HepG2 (cell line): ENCODE results near the gene CPHXL2. TPM values are rescaled to one million over a fixed set of nuclear protein-coding genes. Genes with fewer than 3 reads are reported as not detected.

ENCODE experiments used
- ATRX ChIP-seq: sonication (generic); formaldehyde crosslinking; IDR thresholded peaks from 2 replicates; pipeline ENCODE4 v1.4.0; 2020; ENCODE audit warnings: missing genetic modification reagents, borderline replicate concordance
- E2F2 ChIP-seq: sonication (generic); formaldehyde crosslinking; IDR thresholded peaks from 2 replicates; pipeline ENCODE4 v1.4.0; 2020; ENCODE audit warnings: missing genetic modification reagents, borderline replicate concordance
- FOXK1 ChIP-seq: sonication (generic); formaldehyde crosslinking; IDR thresholded peaks from 2 replicates; pipeline ENCODE4 v1.4.0; 2020; ENCODE audit warnings: low read depth, missing genetic modification reagents, borderline replicate concordance
- FOXP4 ChIP-seq: sonication (generic); formaldehyde crosslinking; IDR thresholded peaks from 2 replicates; pipeline ENCODE4 v1.4.0; 2020; ENCODE audit warnings: missing genetic modification reagents
- HDAC2 ChIP-seq: sonication (generic); formaldehyde crosslinking; IDR thresholded peaks from 2 replicates; pipeline ENCODE4 v1.4.0; 2020; ENCODE audit warnings: missing genetic modification reagents
- KDM2A ChIP-seq: sonication (generic); formaldehyde crosslinking; IDR thresholded peaks from 2 replicates; pipeline ENCODE4 v1.4.0; 2020; ENCODE audit warnings: low read depth, missing genetic modification reagents, borderline replicate concordance
- NFKBIZ ChIP-seq: IDR thresholded peaks from 2 replicates; pipeline ENCODE4 v1.6.1; 2018; ENCODE audit warnings: missing genetic modification reagents, missing compliant biosample characterization
- RXRB ChIP-seq: IDR thresholded peaks from 2 replicates; pipeline ENCODE4 v1.6.1; 2016; ENCODE audit warnings: borderline replicate concordance, missing genetic modification reagents, missing compliant biosample characterization
- TBP ChIP-seq: sonication (generic); formaldehyde crosslinking; IDR thresholded peaks from 2 replicates; pipeline ENCODE4 v1.5.0; 2020; ENCODE audit warnings: missing genetic modification reagents
- TEAD2 ChIP-seq: sonication (generic); formaldehyde crosslinking; IDR thresholded peaks from 2 replicates; pipeline ENCODE4 v1.9.0; 2021; ENCODE audit warnings: missing genetic modification reagents
- ZNF225 ChIP-seq: sonication (generic); formaldehyde crosslinking; IDR thresholded peaks from 2 replicates; pipeline ENCODE4 v1.4.0; 2020; ENCODE audit warnings: mild to moderate bottlenecking, missing genetic modification reagents
- ZNF230 ChIP-seq: sonication (generic); formaldehyde crosslinking; IDR thresholded peaks from 2 replicates; pipeline ENCODE4 v1.4.0; 2020; ENCODE audit warnings: mild to moderate bottlenecking, missing genetic modification reagents
- ZNF350 ChIP-seq: sonication (generic); formaldehyde crosslinking; IDR thresholded peaks from 2 replicates; pipeline ENCODE4 v1.4.0; 2020; ENCODE audit warnings: mild to moderate bottlenecking, low read depth, missing genetic modification reagents, borderline replicate concordance
- ZUFSP ChIP-seq: sonication (generic); formaldehyde crosslinking; IDR thresholded peaks from 2 replicates; pipeline ENCODE4 v1.9.0; 2021; ENCODE audit warnings: missing genetic modification reagents, mild to moderate bottlenecking, borderline replicate concordance
- ZXDC ChIP-seq: sonication (generic); formaldehyde crosslinking; IDR thresholded peaks from 2 replicates; pipeline ENCODE4 v1.5.0; 2020; ENCODE audit warnings: mild to moderate bottlenecking, missing genetic modification reagents
- polyA plus RNA-seq, 8 experiments: library from polyadenylated mRNA; depleted of rRNA in 3 of 8; stranded (reverse) in 7 of 8; unstranded in 1 of 8; fragments of >200 nt; fragmentation: Illumina TruSeq in 4 of 8; extraction: Trizol in 4 of 8; gene quantifications; 2 replicates each; pipeline versions ENCODE4 v1.2.1 to v1.2.3, GENCODE V29; 2011 to 2016; ENCODE audit warnings: low read depth in 4 of 8, missing spikeins in 1 of 8, mixed read lengths in 1 of 8; ENCODE audit not compliant: insufficient read depth in 1 of 8
- total RNA-seq, 5 experiments: library from RNA; depleted of rRNA; stranded (reverse); fragments of >200 nt; fragmentation: Illumina TruSeq; extraction: Trizol; gene quantifications; 2 replicates each; pipeline ENCODE4 v1.2.3, GENCODE V29; 2016; ENCODE audit warnings: low read depth in 1 of 5

CPHXL2 gene
- total and polyA plus RNA-seq, 2 of the 13 experiments (the other 11 are each of a cell fraction or from before 2014, with no cell fraction given) = not detected

GRCh38 chr16:75647492-75648264, 29.1 kb downstream of the CPHXL2 start, which contains the start of the genes KARS1 and TERF2IP (continued):
- no peak for TF ChIP-seq NFKBIZ (CRISPR knock-in tag)
- TF ChIP-seq E2F2 = peak; percentile 12; the same call in 1 of the 2 replicates
- TF ChIP-seq ZNF350 (CRISPR knock-in tag) = peak; percentile 95
- no peak; the same call in 1 of the 2 replicates for TF ChIP-seq FOXK1 (CRISPR knock-in tag)
- TF ChIP-seq HDAC2 (CRISPR knock-in tag) = 0 out of 2 replicates have a peak, but pooled peaks have one; percentile 49
- no peak for TF ChIP-seq ATRX (CRISPR knock-in tag)
- no peak for TF ChIP-seq ZUFSP
- TF ChIP-seq TBP (CRISPR knock-in tag) = no peak; the same call in 1 of the 2 replicates
- TF ChIP-seq KDM2A (CRISPR knock-in tag) = peak; percentile 89
- TF ChIP-seq RXRB = peak; percentile 77
- no peak for TF ChIP-seq TEAD2
- TF ChIP-seq FOXP4 (CRISPR knock-in tag) = peak; percentile 34
- TF ChIP-seq ZNF230 = peak; percentile 24
- TF ChIP-seq ZNF225 = peak; percentile 81
- peak; percentile 83 for TF ChIP-seq ZXDC
